Suprapubic skin (tissue), 3 donors: Measurements from ENCODE around the gene TYW5.

Experiments
- CTCF ChIP-seq, 2 donors: fragments of 200-600 bp in 1 of 2; fragments of 450-650 bp in 1 of 2; sonication (generic) in 1 of 2; IDR thresholded peaks; one replicate each; pipeline ENCODE4 v1.5.1; 2016 to 2019; ENCODE audit warnings: antibody characterized with exemption in 2 of 2, mild to moderate bottlenecking in 1 of 2, moderate library complexity in 1 of 2
- POLR2A ChIP-seq, 2 donors: fragments of 450-650 bp; IDR thresholded peaks; one replicate each; pipeline ENCODE4 v1.6.1; 2017; ENCODE audit warnings: antibody characterized with exemption in 2 of 2, mild to moderate bottlenecking in 2 of 2, moderate library complexity in 2 of 2

- no peak for TF ChIP-seq CTCF (IDR thresholded peaks at IDR 0.05)
- TF ChIP-seq POLR2A (IDR thresholded peaks at IDR 0.05): no peak
These were observed 72.6 kb downstream of the TYW5 start for GRCh38 chr2:199882667-199883066.
